SJSA1 (cell line): ENCODE data around the gene TRA2A. TPM values are rescaled to one million over a fixed set of nuclear protein-coding genes. Genes with fewer than 3 reads are reported as not detected.
"Not testable (repeated sequence)": the region's sequence is repeated elsewhere in the genome, so short reads cannot be mapped to it uniquely, and the experiment has no call there.

Experiments
- DNase-seq, 2 experiments: peaks; one replicate each; pipeline ENCODE4 v3.0.0-alpha.2; 2015 to 2020; ENCODE audit warnings: low spot score in 2 of 2, low read depth in 1 of 2
- H3K27ac ChIP-seq: fragments of 250-450 bp; sonication (Bioruptor Pico); 2 replicates; pipeline ENCODE4 v1.5.1; 2020; ENCODE audit warnings: mild to moderate bottlenecking, moderate library complexity
- H3K27me3 ChIP-seq: fragments of 250-450 bp; sonication (Bioruptor Pico); replicated peaks from 2 replicates; pipeline ENCODE4 v1.5.1; 2020; ENCODE audit warnings: mild to moderate bottlenecking, moderate library complexity
- H3K36me3 ChIP-seq: fragments of 250-450 bp; sonication (Bioruptor Pico); 2 replicates; pipeline ENCODE4 v1.5.1; 2020; ENCODE audit warnings: mild to moderate bottlenecking
- H3K4me1 ChIP-seq: fragments of 250-450 bp; sonication (Bioruptor Pico); replicated peaks from 2 replicates; pipeline ENCODE4 v1.6.1; 2021; ENCODE audit warnings: mild to moderate bottlenecking
- H3K4me3 ChIP-seq: fragments of 250-450 bp; sonication (Bioruptor Pico); 2 replicates; pipeline ENCODE4 v1.5.1; 2020; ENCODE audit warnings: mild to moderate bottlenecking
- H3K9me3 ChIP-seq: fragments of 250-450 bp; sonication (Bioruptor Pico); replicated peaks from 2 replicates; pipeline ENCODE4 v1.5.1; 2020; ENCODE audit warnings: mild to moderate bottlenecking
- total RNA-seq: library from RNA; depleted of rRNA; stranded (reverse); fragments of >200 nt; shearing (Covaris generic); gene quantifications from 2 replicates; pipeline ENCODE4 v1.2.3, GENCODE V29; 2014

Gene TRA2A
- total RNA-seq, 1 experiment from 2014 or later: 29.0 TPM

DNA sequence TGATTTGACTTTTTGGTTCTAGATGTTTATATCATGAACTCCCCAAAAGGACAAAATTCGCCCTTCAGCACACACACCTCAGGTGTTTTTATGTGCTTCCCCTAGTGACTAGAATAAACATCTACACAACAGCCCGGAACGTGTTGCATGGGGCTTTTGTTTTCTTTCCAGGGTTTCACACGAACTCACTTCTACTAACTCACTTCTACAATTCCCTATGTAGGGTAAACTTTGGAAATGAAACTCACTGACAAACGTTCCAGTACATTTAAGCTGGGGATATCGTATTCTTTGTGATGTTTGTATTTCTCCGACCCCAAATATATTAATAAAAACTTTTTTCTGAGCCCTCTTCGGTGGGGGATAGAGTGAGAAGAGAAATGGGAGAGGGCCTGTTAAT is 1.4 kb downstream of the TRA2A start:
- Histone ChIP-seq H3K9me3 (no peaks in the 10 kb centered on the region), H3K4me3 (peak overlapping the region; percentile 87), H3K4me1 (peaks cover 20% of the 10 kb centered on the region), H3K36me3 (peaks cover 38% of the 10 kb centered on the region), H3K27ac (peak overlapping the region; percentile 96), H3K27me3 (no peaks in the 10 kb centered on the region)
- peak in 1 of 2 experiments; percentile 52 for DNase-seq

DNA sequence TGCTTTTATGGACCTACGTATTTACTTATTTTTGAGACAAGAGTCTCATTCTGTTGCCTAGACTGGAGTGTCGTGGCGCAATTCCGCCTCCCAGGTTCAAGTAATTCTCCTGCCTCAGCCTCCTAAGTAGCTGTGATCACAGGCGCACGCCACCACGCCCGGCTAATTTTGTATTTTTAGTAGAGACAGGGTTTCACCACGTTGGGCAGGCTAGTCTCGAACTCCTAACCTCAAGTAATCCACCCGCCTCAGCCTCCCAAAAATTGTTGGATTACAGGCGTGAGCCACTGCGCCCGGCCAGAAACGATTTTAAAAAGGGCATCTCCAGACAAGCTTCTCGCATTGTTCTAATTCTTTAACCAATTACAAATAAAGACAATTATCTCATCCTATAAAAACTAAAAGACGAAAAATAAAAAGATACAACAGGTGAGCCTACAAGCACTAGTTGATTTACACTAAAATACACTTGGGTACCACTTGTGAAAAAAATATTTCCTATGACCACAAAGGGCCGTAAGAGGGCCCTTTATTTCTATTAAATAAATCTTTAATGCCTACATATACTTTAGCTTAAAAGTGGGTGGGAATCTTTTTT is 2.4 kb downstream of the TRA2A start:
- H3K4me3 ChIP-seq: no peak overlapping the region
- no peak for DNase-seq
- peaks cover 45% of the 10 kb centered on the region for H3K36me3 ChIP-seq
- H3K27ac ChIP-seq: no peak overlapping the region
- no peaks in the 10 kb centered on the region for H3K27me3 ChIP-seq
- no peaks in the 10 kb centered on the region for H3K9me3 ChIP-seq
- H3K4me1 ChIP-seq: peaks cover 20% of the 10 kb centered on the region

DNA sequence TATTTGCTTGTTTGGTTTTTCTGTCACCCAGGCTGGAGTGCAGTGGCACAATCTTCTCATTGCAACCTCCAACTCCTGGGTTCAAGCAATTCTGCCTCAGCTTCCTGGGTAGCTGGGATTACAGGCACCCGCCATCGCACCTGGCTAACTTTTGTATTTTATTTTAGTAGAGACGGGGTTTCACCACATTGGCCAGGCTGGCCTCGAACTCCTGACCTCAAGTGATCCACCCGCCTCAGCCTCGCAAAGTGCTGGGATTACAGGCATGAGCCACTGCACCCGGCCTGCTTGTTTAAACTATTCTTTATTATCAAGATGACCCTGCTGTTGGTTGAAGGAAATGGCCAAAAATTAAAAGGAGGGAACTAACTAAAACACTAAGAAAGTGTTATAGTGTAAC is 6.2 kb downstream of the TRA2A start:
- H3K27ac ChIP-seq, H3K27me3 ChIP-seq, H3K9me3 ChIP-seq, DNase-seq, H3K4me3 ChIP-seq: not testable (repeated sequence)
- H3K36me3 ChIP-seq: peaks cover 54% of the 10 kb centered on the region
- peaks cover 13% of the 10 kb centered on the region; the same call in 1 of the 2 replicates for H3K4me1 ChIP-seq

DNA sequence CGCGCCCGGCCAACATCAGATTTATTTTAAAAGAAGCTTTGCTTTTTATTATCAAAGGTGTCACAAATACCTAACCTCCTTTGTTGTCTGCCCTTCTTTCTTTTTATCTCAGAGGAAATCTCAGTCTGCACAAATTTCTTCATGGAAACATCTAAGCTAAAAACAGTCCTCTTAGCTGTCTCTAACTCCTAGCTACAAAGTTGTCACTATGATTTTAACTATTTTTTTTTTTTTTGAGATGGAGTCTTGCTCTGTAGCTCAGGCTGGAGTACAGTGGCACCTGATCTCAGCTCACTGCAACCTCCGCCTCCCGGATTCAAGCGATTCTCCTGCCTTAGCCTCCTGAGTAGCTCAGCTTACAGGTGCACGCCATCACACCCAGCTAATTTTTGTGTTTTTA is 7.3 kb downstream of the TRA2A start:
- Histone ChIP-seq H3K9me3 (no peaks in the 10 kb centered on the region), H3K36me3 (peaks cover 54% of the 10 kb centered on the region), H3K4me3 (no peak overlapping the region), H3K4me1 (peaks cover 5% of the 10 kb centered on the region; the same call in 1 of the 2 replicates), H3K27me3 (no peaks in the 10 kb centered on the region), H3K27ac (no peak overlapping the region)
- DNase-seq: no peak

DNA sequence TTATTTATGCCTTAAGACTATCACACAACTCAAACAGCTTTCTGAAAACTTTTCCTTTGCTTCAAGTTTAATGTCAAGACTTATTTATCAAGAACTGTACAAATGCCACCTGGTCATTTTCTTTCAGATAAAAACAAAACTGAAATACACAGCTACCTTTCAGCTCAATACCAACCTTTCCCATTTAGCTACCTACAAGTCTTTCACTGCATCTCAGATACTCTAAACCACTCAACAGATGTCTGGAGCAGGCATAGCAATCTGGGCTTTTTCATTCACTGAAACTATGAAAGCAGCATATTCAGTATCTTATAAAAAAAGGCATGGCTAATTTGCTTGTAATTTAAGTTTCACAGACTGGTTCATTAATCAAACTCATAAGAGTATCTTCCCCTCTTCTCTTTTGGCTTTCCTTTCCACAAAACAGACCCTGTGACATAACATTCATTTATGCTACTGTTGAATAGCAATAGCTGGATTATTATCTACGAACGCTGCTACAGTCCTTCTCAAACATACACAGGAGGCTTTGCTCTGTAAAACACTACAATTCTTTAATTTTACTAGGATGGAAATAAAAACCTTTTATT is 8.2 kb downstream of the TRA2A start:
- no peak overlapping the region for H3K4me3 ChIP-seq
- H3K4me1 ChIP-seq: no peaks in the 10 kb centered on the region
- no peaks in the 10 kb centered on the region for H3K27me3 ChIP-seq
- H3K36me3 ChIP-seq: peaks cover 55% of the 10 kb centered on the region
- DNase-seq: no peak
- no peaks in the 10 kb centered on the region for H3K9me3 ChIP-seq
- no peak overlapping the region for H3K27ac ChIP-seq

DNA sequence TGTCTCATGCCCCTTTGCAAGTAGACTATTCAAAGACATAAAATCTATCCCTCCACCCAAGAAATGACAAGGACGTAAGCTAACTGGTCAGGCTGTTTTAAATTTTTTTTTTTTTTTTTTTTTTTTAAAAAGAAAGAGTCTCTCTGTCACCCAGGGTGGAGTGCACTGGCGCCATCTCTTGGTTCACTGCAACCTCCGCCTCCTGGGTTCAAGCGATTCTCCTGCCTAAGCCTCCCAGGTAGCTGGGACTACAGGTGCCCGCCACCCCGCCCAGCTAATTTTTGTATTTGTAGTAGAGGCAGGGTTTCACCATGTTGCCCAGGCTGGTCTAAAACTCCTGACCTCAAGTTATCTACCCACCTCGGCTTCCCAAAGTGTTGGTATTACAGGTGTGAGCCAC is 11.2 kb downstream of the TRA2A start:
- DNase-seq: no peak
- Histone ChIP-seq H3K4me3 (no peak overlapping the region), H3K36me3 (peaks cover 75% of the 10 kb centered on the region), H3K9me3 (no peaks in the 10 kb centered on the region), H3K4me1 (no peaks in the 10 kb centered on the region), H3K27me3 (no peaks in the 10 kb centered on the region), H3K27ac (no peak overlapping the region)

DNA sequence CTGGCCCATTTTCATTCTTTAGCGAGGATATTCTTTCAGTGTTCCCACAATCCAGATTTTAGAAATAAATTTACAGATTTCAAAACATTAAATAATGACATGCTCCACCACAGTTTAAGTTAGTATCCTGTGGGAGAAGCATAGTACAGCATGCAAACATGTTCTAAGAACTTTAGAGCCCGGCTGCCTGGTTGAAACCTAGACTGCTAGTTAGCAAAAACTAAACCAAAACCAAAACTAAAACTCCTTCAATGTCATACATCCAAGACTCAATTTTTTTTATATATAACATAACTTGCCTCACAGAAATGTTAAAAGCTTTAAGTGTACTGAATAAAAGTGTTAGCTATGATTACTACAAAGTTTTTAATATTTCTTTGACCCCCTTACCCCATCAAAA is 17.0 kb downstream of the TRA2A start:
- H3K9me3 ChIP-seq: no peaks in the 10 kb centered on the region
- peaks cover 95% of the 10 kb centered on the region for H3K36me3 ChIP-seq
- H3K4me3 ChIP-seq: no peak overlapping the region
- no peaks in the 10 kb centered on the region for H3K27me3 ChIP-seq
- H3K4me1 ChIP-seq: no peaks in the 10 kb centered on the region
- H3K27ac ChIP-seq: no peak overlapping the region
- DNase-seq: no peak

DNA sequence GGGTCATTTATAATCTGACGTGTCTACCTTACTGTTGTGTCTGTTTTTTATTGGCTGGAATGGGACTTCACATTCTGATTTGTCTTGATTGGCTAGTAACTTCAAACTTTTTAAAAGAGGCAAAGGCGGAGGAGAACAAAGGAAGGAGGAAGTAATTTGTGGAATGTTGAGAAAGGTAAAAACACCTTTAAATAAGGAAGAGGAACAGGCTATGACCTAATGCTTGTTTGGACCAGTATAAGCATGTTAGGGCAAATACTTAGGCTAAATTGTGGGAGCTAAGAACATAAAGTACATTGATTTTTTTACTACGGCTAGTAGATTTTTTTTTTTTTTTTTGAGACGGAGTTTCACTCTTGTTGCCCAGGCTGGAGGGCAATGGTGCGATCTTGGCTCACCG is 18.0 kb downstream of the TRA2A start:
- not testable (repeated sequence) for H3K9me3 ChIP-seq, DNase-seq, H3K4me3 ChIP-seq, H3K27ac ChIP-seq, H3K27me3 ChIP-seq, H3K4me1 ChIP-seq
- peaks cover 95% of the 10 kb centered on the region for H3K36me3 ChIP-seq

DNA sequence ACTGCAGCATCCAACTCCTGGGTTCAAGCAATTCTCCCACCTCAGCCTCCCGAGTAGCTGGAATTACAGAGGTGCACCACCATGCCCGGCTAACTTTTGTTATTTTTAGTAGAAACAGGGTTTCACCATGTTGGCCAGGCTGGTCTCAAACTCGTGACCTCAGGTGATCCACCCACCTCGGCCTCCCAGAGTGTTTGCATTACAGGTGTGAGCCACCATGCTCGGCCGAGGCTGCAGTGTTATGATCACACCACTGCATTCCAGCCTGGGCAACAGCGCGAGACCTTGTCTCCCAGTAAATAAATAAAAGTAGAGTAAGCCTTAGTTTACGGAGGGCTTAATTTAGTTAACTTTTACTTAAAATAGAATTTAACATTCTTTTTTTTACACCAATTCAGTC is 37.8 kb downstream of the TRA2A start:
- H3K4me3 ChIP-seq: no peak overlapping the region
- peaks cover 14% of the 10 kb centered on the region for H3K4me1 ChIP-seq
- H3K27ac ChIP-seq: no peak overlapping the region
- H3K36me3 ChIP-seq: peaks cover 11% of the 10 kb centered on the region
- no peaks in the 10 kb centered on the region for H3K27me3 ChIP-seq
- peak in 1 of 2 experiments; percentile 24 for DNase-seq
- no peaks in the 10 kb centered on the region for H3K9me3 ChIP-seq

DNA sequence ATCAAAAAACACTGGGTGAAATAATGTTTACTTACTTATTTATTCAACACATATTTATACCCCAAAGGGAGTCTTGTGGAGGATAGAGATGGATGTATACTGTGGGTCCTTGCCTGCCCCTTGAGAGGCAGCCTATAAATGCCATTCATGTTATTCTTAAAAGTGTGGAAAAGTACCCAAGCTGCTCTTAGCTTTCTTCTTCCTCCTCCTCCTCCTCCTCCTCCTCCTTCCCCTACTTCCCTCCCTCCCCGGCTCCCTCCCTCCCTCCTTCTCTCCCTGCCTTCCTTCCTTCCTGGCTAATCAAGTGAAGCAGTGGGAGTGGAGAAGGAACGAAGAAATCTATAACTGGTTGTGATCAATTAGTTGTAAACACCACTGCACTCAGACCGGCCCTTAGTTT is 40.3 kb downstream of the TRA2A start:
- Histone ChIP-seq H3K9me3 (no peaks in the 10 kb centered on the region), H3K27ac (no peak overlapping the region), H3K27me3 (no peaks in the 10 kb centered on the region), H3K4me3 (no peak overlapping the region), H3K36me3 (no peaks in the 10 kb centered on the region), H3K4me1 (peaks cover 14% of the 10 kb centered on the region)
- no peak for DNase-seq

DNA sequence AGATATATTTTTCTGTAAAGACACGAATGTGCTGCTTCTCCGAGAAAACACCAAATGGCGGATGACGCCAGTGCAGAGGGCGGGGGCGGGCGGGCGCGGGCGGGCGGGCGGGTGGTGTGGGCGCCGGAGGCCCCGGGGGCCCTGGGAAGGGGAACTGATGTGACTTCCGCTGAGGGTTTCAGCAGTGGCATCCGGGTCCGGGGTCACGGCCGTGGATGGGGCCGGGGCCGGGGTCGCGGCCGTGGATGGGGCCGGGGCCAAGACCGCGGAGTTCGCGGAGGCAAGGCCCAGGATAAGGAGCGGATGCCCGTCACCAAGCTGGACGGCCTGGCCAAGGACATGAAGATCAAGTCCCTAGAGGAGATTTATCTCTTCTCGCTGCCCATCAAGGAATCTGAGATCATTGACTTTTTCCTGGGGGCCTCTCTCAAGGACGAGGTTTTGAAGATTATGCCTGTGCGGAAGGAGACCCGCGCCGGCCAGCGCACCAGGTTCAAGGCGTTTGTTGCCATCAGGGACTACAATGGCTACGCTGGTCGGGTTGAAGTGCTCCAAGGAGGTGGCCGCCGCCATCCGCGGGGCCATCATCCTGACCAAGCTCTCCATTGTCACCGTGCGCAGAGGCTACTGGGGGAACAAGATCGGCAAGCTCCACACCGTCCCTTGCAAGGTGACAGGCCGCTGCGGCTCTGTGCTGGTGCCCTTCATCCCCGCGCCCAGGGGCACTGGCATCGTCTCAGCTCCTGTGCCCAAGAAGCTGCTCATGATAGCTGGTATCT is 41.2 kb downstream of the TRA2A start:
- peak; percentile 60 to 68 for DNase-seq
- no peaks in the 10 kb centered on the region for H3K9me3 ChIP-seq
- H3K27ac ChIP-seq: peak overlapping the region; percentile 70
- peak overlapping the region; percentile 48 for H3K4me3 ChIP-seq
- H3K36me3 ChIP-seq: no peaks in the 10 kb centered on the region
- H3K4me1 ChIP-seq: peaks cover 14% of the 10 kb centered on the region
- no peaks in the 10 kb centered on the region for H3K27me3 ChIP-seq

DNA sequence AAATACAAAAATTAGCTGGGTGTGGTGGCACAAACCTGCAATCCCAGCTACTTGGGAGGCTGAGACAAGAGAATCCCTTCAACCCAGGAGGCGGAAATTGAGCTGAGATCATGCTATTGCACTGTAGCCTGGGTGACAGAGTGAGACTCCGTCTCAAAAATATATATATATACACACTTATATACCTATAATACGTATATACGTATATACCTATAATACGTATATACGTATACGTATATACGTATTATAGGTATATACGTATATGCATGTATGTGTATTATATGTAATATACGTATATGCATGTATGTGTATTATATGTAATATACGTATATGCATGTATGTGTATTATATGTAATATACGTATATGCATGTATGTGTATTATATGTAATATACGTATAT is 43.1 kb downstream of the TRA2A start:
- DNase-seq, H3K27me3 ChIP-seq, H3K9me3 ChIP-seq, H3K4me3 ChIP-seq, H3K27ac ChIP-seq, H3K36me3 ChIP-seq: not testable (repeated sequence)
- peaks cover 14% of the 10 kb centered on the region for H3K4me1 ChIP-seq

DNA sequence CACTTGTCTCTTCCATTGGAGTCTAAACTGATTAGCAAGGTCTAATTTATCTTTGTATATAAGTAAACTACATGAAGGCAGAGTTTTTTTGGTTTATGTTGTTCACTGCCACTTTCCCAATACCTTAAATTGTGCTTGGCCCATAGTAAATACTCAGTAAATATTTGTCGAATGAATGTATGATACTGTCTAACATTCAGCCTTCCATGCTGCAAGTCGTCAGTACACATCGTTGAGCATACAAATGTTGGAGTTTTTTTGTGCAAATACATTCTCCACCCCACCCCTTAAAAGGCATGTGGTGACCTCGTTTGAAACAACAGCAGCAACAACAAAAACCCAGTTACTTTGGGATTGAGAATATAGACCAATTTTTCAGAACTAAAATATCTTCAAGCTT is 44.1 kb downstream of the TRA2A start:
- no peak for DNase-seq
- H3K4me3 ChIP-seq: no peak overlapping the region
- peaks cover 14% of the 10 kb centered on the region for H3K4me1 ChIP-seq

DNA sequence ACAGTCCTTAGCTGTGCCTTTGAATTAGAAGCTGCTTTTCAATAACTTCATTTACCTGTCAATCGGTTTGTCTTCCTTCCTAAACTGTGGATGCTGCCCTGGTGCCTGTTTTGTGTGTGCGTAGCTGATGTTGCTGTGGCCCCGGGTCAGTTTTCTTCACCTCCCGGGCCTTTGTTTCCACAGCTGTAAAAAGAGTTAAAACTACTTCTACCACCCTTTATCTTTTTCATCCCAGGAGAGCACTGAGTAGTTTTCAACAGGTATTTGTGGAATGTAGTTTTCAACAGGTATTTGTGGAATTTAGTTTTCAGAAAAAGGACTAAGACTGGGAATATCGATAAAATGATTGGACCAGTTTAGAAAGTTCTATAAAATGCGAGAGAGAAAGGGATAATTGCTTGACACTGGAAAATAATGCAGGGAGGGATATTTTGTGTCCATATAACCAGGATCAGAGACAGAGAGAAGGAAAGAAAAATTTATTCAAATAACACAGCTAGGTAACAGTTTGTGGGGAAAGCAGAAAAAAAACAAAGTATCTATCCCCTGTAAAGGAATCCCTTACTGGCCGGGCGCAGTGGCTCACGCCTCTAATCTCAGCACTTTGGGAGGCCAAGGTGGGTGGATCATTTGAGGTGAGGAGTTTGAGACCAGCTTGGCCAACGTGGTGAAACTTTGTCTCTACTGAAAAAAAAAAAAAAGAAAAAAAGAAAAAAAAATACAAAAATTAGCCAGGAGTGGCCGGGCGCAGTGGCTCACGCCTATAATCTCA is 45.6 kb downstream of the TRA2A start:
- Histone ChIP-seq H3K36me3 (no peaks in the 10 kb centered on the region), H3K27me3 (0 out of 2 replicates have a peak, but pooled peaks cover 3% of the 10 kb centered on the region), H3K4me1 (peaks cover 13% of the 10 kb centered on the region), H3K9me3 (no peaks in the 10 kb centered on the region), H3K27ac (no peak overlapping the region), H3K4me3 (no peak overlapping the region)
- DNase-seq: no peak

More for the DNA sequence above, 44.1 kb downstream of the TRA2A start:
- Histone ChIP-seq H3K27me3 (no peaks in the 10 kb centered on the region), H3K36me3 (no peaks in the 10 kb centered on the region), H3K9me3 (no peaks in the 10 kb centered on the region), H3K27ac (no peak overlapping the region)
